ENCODE measurements around the gene ZNF639.

DNA sequence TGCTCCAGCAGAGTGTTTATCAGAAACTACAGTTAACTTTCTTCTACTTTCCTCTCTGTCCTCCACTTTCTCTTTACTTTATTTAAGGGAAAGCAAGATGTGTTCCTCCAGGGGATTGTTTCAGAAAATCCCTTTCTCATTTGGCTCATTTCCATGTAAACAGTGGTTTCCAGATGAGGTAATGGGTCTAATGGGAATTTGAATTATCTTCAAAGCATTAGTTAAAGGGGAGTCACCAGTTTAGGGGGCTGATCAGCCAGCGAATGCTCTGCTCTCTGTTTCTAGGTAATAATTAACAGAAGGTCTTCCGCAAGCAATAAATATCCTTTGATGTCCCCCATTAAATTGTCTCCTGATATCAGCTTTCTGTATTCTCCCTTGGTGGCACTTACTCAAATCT, 30.4 kb upstream of the ZNF639 start:
- TF ChIP-seq, protein P1, sequence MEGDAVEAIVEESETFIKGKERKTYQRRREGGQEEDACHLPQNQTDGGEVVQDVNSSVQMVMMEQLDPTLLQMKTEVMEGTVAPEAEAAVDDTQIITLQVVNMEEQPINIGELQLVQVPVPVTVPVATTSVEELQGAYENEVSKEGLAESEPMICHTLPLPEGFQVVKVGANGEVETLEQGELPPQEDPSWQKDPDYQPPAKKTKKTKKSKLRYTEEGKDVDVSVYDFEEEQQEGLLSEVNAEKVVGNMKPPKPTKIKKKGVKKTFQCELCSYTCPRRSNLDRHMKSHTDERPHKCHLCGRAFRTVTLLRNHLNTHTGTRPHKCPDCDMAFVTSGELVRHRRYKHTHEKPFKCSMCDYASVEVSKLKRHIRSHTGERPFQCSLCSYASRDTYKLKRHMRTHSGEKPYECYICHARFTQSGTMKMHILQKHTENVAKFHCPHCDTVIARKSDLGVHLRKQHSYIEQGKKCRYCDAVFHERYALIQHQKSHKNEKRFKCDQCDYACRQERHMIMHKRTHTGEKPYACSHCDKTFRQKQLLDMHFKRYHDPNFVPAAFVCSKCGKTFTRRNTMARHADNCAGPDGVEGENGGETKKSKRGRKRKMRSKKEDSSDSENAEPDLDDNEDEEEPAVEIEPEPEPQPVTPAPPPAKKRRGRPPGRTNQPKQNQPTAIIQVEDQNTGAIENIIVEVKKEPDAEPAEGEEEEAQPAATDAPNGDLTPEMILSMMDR (tag by site-specific recombination; IDR thresholded peaks at IDR 0.05) = no peak
- TF ChIP-seq, protein P2, sequence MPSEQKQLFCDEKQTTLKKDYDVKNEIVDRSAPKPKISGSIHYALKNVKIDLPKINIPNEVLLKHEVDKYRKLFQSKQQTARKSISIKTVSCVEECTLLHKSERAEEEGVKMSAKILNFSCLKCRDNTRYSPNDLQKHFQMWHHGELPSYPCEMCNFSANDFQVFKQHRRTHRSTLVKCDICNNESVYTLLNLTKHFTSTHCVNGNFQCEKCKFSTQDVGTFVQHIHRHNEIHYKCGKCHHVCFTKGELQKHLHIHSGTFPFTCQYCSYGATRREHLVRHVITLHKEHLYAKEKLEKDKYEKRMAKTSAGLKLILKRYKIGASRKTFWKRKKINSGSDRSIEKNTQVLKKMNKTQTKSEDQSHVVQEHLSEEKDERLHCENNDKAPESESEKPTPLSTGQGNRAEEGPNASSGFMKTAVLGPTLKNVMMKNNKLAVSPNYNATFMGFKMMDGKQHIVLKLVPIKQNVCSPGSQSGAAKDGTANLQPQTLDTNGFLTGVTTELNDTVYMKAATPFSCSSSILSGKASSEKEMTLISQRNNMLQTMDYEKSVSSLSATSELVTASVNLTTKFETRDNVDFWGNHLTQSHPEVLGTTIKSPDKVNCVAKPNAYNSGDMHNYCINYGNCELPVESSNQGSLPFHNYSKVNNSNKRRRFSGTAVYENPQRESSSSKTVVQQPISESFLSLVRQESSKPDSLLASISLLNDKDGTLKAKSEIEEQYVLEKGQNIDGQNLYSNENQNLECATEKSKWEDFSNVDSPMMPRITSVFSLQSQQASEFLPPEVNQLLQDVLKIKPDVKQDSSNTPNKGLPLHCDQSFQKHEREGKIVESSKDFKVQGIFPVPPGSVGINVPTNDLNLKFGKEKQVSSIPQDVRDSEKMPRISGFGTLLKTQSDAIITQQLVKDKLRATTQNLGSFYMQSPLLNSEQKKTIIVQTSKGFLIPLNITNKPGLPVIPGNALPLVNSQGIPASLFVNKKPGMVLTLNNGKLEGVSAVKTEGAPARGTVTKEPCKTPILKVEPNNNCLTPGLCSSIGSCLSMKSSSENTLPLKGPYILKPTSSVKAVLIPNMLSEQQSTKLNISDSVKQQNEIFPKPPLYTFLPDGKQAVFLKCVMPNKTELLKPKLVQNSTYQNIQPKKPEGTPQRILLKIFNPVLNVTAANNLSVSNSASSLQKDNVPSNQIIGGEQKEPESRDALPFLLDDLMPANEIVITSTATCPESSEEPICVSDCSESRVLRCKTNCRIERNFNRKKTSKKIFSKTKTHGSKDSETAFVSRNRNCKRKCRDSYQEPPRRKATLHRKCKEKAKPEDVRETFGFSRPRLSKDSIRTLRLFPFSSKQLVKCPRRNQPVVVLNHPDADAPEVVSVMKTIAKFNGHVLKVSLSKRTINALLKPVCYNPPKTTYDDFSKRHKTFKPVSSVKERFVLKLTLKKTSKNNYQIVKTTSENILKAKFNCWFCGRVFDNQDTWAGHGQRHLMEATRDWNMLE (tag by site-specific recombination; conservative IDR thresholded peaks at IDR 0.05; ENCODE audit: low read depth) = no peak
- TF ChIP-seq ZIC2 (tag by site-specific recombination; IDR thresholded peaks at IDR 0.05) (no peak), ZNF274 (IDR thresholded peaks at IDR 0.05; ENCODE audit: low read length) (no peak), ZNF274 (tag by site-specific recombination; IDR thresholded peaks at IDR 0.05; ENCODE audit: borderline replicate concordance) (no peak), ZNF19 (tag by site-specific recombination; IDR thresholded peaks at IDR 0.05; ENCODE audit: low read depth) (no peak), GLI4 (tag by site-specific recombination; IDR thresholded peaks at IDR 0.05) (no peak)
- TF ChIP-seq, protein P3, sequence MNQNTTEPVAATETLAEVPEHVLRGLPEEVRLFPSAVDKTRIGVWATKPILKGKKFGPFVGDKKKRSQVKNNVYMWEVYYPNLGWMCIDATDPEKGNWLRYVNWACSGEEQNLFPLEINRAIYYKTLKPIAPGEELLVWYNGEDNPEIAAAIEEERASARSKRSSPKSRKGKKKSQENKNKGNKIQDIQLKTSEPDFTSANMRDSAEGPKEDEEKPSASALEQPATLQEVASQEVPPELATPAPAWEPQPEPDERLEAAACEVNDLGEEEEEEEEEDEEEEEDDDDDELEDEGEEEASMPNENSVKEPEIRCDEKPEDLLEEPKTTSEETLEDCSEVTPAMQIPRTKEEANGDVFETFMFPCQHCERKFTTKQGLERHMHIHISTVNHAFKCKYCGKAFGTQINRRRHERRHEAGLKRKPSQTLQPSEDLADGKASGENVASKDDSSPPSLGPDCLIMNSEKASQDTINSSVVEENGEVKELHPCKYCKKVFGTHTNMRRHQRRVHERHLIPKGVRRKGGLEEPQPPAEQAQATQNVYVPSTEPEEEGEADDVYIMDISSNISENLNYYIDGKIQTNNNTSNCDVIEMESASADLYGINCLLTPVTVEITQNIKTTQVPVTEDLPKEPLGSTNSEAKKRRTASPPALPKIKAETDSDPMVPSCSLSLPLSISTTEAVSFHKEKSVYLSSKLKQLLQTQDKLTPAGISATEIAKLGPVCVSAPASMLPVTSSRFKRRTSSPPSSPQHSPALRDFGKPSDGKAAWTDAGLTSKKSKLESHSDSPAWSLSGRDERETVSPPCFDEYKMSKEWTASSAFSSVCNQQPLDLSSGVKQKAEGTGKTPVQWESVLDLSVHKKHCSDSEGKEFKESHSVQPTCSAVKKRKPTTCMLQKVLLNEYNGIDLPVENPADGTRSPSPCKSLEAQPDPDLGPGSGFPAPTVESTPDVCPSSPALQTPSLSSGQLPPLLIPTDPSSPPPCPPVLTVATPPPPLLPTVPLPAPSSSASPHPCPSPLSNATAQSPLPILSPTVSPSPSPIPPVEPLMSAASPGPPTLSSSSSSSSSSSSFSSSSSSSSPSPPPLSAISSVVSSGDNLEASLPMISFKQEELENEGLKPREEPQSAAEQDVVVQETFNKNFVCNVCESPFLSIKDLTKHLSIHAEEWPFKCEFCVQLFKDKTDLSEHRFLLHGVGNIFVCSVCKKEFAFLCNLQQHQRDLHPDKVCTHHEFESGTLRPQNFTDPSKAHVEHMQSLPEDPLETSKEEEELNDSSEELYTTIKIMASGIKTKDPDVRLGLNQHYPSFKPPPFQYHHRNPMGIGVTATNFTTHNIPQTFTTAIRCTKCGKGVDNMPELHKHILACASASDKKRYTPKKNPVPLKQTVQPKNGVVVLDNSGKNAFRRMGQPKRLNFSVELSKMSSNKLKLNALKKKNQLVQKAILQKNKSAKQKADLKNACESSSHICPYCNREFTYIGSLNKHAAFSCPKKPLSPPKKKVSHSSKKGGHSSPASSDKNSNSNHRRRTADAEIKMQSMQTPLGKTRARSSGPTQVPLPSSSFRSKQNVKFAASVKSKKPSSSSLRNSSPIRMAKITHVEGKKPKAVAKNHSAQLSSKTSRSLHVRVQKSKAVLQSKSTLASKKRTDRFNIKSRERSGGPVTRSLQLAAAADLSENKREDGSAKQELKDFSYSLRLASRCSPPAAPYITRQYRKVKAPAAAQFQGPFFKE (tag by site-specific recombination; IDR thresholded peaks at IDR 0.05; ENCODE audit: borderline replicate concordance) = no peak

Measured in HEK293 (cell line).